ENCODE results near the gene ATAD3C. TPM values are rescaled to one million over a fixed set of nuclear protein-coding genes. Genes with fewer than 3 reads are reported as not detected.

The ATAD3C gene
- total and polyA plus RNA-seq, 2 donors (not counting 3 experiments of a cell fraction or from before 2014, with no cell fraction given) = 0.01 TPM; not detected in 1

GRCh38 chr1:1419813-1420653, 29.5 kb upstream of the ATAD3C start:
- intact Hi-C loops (cut with micrococcal nuclease) (no loop called here), dilution Hi-C loops (cut with MboI; ENCODE audit: extremely low pct_ligation_motif_present, low sequenced_read_pairs) (no loop called here)
- H3K27ac ChIP-seq (ENCODE audit: insufficient read depth, low read depth, low read length) = no peak overlapping the region
- H3K9me1 ChIP-seq (replicated peaks; ENCODE audit: control insufficient read depth, extremely low read depth, insufficient read depth, low read length) = no peaks in the 10 kb centered on the region
- H4K20me1 ChIP-seq (replicated peaks; ENCODE audit: control insufficient read depth, extremely low read depth, insufficient read depth, low read length) = no peaks in the 10 kb centered on the region
- no peaks in the 10 kb centered on the region for H3K27me3 ChIP-seq (ENCODE audit: control insufficient read depth in 2 of 2, insufficient read depth in 2 of 2, low read length in 2 of 2)
- peaks cover 3% of the 10 kb centered on the region for H3K4me1 ChIP-seq (ENCODE audit: control insufficient read depth, extremely low read depth, insufficient read depth, low read length)
- peak overlapping the region in 1 of 3 experiments; percentile 21 for H3K4me3 ChIP-seq (replicated peaks in 1 of 3; ENCODE audit: insufficient read depth in 1 of 3, low read depth in 1 of 3, low read length in 3 of 3)
- TF ChIP-seq CTCF (IDR thresholded peaks at IDR 0.05; ENCODE audit: extremely low read depth in 1 of 2, insufficient read depth in 1 of 2, low read depth in 1 of 2, low read length in 2 of 2) = no peak
- TF ChIP-seq MYC (IDR thresholded peaks at IDR 0.05; ENCODE audit: low read depth, low read length) = no peak
- TF ChIP-seq EZH2 (IDR thresholded peaks at IDR 0.05; ENCODE audit: borderline replicate concordance, low read depth, low read length, severe bottlenecking) = peak; percentile 37
- no peak for TF ChIP-seq MAX (IDR thresholded peaks at IDR 0.05; ENCODE audit: insufficient read depth, insufficient read length)
- no peak overlapping the region for H3K9ac ChIP-seq (replicated peaks; ENCODE audit: extremely low read depth, insufficient read depth, low read length)
- BruUV-seq (replicated peaks) = no TSS peak
- peak overlapping the region; percentile 71 for H2AFZ ChIP-seq (ENCODE audit: low read depth, low read length)
- no peak for FAIRE-seq
- DNase-seq (ENCODE audit: low read depth, low spot score) = no peak
- no peak overlapping the region for H3K4me2 ChIP-seq (ENCODE audit: insufficient read depth, low read length)
- ChIA-PET CTCF (interaction anchor here (0.6 to 2.2 kb wide), 7 partner anchors 10 to 45 kb away, joined by 3 to 11 read pairs (median 5); partner anchors contain the start of genes AURKAIP1 and CCNL2), POLR2A (no interaction called here)
- H3K79me2 ChIP-seq (ENCODE audit: control insufficient read depth, insufficient read depth, low read length) = no peaks in the 10 kb centered on the region
- no peaks in the 10 kb centered on the region for H3K36me3 ChIP-seq (ENCODE audit: control insufficient read depth in 2 of 2, extremely low read depth in 1 of 2, insufficient read depth in 2 of 2, low read length in 2 of 2)
- no peaks in the 10 kb centered on the region for H3K9me3 ChIP-seq (replicated peaks; ENCODE audit: control insufficient read depth, insufficient read depth, low read length)

All from endothelial cell of umbilical vein (primary cell).